ENCODE results near the gene KRT13.
A peak's percentile ranks its signal among the peaks of the same experiment; 100 is the strongest.

The KRT13 gene

GRCh38 chr17:41492771-41493170 lies 12.6 kb downstream of the KRT13 start:
- no peak for TF ChIP-seq CTCF (IDR thresholded peaks at IDR 0.05; ENCODE audit: low read depth, low read length, missing control alignments)
- in situ Hi-C loops (cut with HindIII; ENCODE audit: low pct_ligation_motif_present, low sequenced_read_pairs): no loop called here
- H3K4me3 ChIP-seq (ENCODE audit: low read depth, low read length): no peak overlapping the region
- no peaks in the 10 kb centered on the region for H3K36me3 ChIP-seq (replicated peaks)
- DNase-seq: peak; percentile 32
- no peaks in the 10 kb centered on the region for H3K27me3 ChIP-seq (replicated peaks)
- H3K27ac ChIP-seq: no peak overlapping the region

GRCh38 chr17:41492351-41492750 lies 13.1 kb downstream of the KRT13 start:
- in situ Hi-C loops (cut with HindIII; ENCODE audit: low pct_ligation_motif_present, low sequenced_read_pairs): no loop called here
- no peaks in the 10 kb centered on the region for H3K36me3 ChIP-seq (replicated peaks)
- H3K27me3 ChIP-seq (replicated peaks): no peaks in the 10 kb centered on the region
- DNase-seq: no peak
- H3K4me3 ChIP-seq (ENCODE audit: low read depth, low read length): no peak overlapping the region
- H3K27ac ChIP-seq: no peak overlapping the region
- no peak for TF ChIP-seq CTCF (IDR thresholded peaks at IDR 0.05; ENCODE audit: low read depth, low read length, missing control alignments)

GRCh38 chr17:41491476-41491875 lies 13.9 kb downstream of the KRT13 start:
- in situ Hi-C loops (cut with HindIII; ENCODE audit: low pct_ligation_motif_present, low sequenced_read_pairs): no loop called here

GRCh38 chr17:41490000-41490990 lies 15.1 kb downstream of the KRT13 start:
- in situ Hi-C loops (cut with HindIII; ENCODE audit: low pct_ligation_motif_present, low sequenced_read_pairs): no loop called here
- no peaks in the 10 kb centered on the region for H3K27me3 ChIP-seq (replicated peaks)

More at GRCh38 chr17:41491476-41491875, 13.9 kb downstream of the KRT13 start:
- H3K4me3 ChIP-seq (ENCODE audit: low read depth, low read length): no peak overlapping the region
- no peak for TF ChIP-seq CTCF (IDR thresholded peaks at IDR 0.05; ENCODE audit: low read depth, low read length, missing control alignments)
- no peaks in the 10 kb centered on the region for H3K27me3 ChIP-seq (replicated peaks)
- H3K27ac ChIP-seq: no peak overlapping the region
- DNase-seq: no peak
- no peaks in the 10 kb centered on the region for H3K36me3 ChIP-seq (replicated peaks)

GRCh38 chr17:41489531-41489930 lies 15.9 kb downstream of the KRT13 start, which contains the start of gene KRT36:
TSS of gene KRT36 (minus strand) at chr17:41489910. CDS start at chr17:41489864, 46 bp downstream.
- Histone ChIP-seq H3K27ac (no peak within 1 kb of the TSS), H3K36me3 (replicated peaks) (no peaks in the 10 kb centered on the region), H3K4me3 (ENCODE audit: low read depth, low read length) (no peak within 1 kb of the TSS), H3K27me3 (replicated peaks) (no peaks in the 10 kb centered on the region)
- in situ Hi-C loops (cut with HindIII; ENCODE audit: low pct_ligation_motif_present, low sequenced_read_pairs): no loop called here
- DNase-seq: no peak
- TF ChIP-seq CTCF (IDR thresholded peaks at IDR 0.05; ENCODE audit: low read depth, low read length, missing control alignments): no peak

More at GRCh38 chr17:41490000-41490990, 15.1 kb downstream of the KRT13 start:
- DNase-seq: no peak
- no peak for TF ChIP-seq CTCF (IDR thresholded peaks at IDR 0.05; ENCODE audit: low read depth, low read length, missing control alignments)
- Histone ChIP-seq H3K36me3 (replicated peaks) (no peaks in the 10 kb centered on the region), H3K4me3 (ENCODE audit: low read depth, low read length) (no peak overlapping the region), H3K27ac (no peak overlapping the region)
